ENCODE data around the gene QRICH1.

QRICH1 gene

DNA sequence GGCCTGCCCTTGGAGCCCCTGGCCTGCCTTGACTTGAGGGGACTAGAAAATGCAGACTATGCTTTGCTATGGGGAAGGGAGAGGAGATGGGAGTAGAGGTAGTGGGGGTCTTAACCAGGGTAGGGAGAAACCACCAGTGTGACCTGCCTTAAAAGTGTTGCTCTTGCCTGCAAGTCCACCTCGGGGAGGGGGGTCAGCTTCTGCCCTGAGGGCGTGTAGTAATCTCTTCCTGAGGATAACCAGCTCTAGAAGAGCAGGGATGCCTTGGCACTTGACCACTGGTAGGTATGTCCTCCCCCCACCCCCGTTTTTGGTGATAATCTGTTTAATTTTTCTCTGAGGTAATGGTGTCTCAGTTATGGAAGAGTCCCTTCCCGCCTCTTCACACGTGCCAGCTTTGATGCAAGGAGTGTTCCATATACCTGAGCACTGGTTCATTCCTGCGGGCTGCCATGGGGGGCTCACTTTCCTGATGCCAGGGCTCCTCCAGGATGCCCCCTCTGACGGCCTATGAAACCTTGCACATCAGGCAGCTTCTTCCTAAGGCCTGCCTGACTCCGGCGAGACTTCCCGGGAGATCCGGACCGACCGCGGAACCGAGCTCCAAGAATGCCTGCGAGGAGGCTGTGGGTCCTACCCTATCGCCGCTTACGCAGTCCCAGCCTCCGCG lies 104.6 kb downstream of the QRICH1 start:
- Histone ChIP-seq H3K79me1 (ENCODE audit: low read length) (peaks cover 10% of the 10 kb centered on the region), H3K4ac (ENCODE audit: low read depth, low read length) (no peak overlapping the region), H2BK120ac (ENCODE audit: insufficient read depth, low read length, poor library complexity) (peak overlapping the region; percentile 41), H3K23ac (ENCODE audit: low read length) (no peak overlapping the region), H3K27ac (ENCODE audit: low read depth, low read length) (peak overlapping the region; percentile 82), H3K18ac (ENCODE audit: low read length) (peak overlapping the region; percentile 47), H3K4me3 (ENCODE audit: low read depth, low read length) (peak overlapping the region; percentile 78), H2BK12ac (ENCODE audit: low read length) (peak overlapping the region; percentile 51), H4K8ac (ENCODE audit: low read depth, low read length) (peak overlapping the region; percentile 66), H4K12ac (ENCODE audit: low read depth, low read length) (peak overlapping the region; percentile 46), H3K27me3 (ENCODE audit: insufficient read depth, low read length) (no peaks in the 10 kb centered on the region), H3K36me3 (ENCODE audit: control insufficient read depth in 1 of 2, insufficient read depth in 2 of 2, low read length in 2 of 2) (peaks cover 5 to 9% of the 10 kb centered on the region in 2 experiments), H3K4me1 (ENCODE audit: control insufficient read depth in 1 of 2, insufficient read depth in 2 of 2, low read length in 2 of 2) (peaks cover 13 to 15% of the 10 kb centered on the region in 2 experiments), H4K91ac (ENCODE audit: low read depth, low read length) (peak overlapping the region; percentile 41), H2BK5ac (ENCODE audit: low read depth, low read length, poor library complexity) (peak overlapping the region; percentile 59), H2AK5ac (ENCODE audit: low read length) (peak overlapping the region; percentile 44), H3K9me3 (ENCODE audit: insufficient read depth, low read depth, low read length) (no peaks in the 10 kb centered on the region), H3K4me2 (ENCODE audit: low read length) (peak overlapping the region; percentile 89), H2AFZ (ENCODE audit: insufficient read depth, low read length, poor library complexity) (no peak overlapping the region), H3K9ac (ENCODE audit: low read length) (peak overlapping the region; percentile 11), H3K14ac (ENCODE audit: low read length) (peak overlapping the region; percentile 54), H3K79me2 (ENCODE audit: control insufficient read depth, insufficient read depth, low read length, poor library complexity) (peaks cover 3% of the 10 kb centered on the region)
- no CpG with 5 or more reads among the region's 21 CpGs for WGBS (ENCODE audit: extremely low coverage, insufficient coverage, insufficient read length)
- DNase-seq, result no peak

DNA sequence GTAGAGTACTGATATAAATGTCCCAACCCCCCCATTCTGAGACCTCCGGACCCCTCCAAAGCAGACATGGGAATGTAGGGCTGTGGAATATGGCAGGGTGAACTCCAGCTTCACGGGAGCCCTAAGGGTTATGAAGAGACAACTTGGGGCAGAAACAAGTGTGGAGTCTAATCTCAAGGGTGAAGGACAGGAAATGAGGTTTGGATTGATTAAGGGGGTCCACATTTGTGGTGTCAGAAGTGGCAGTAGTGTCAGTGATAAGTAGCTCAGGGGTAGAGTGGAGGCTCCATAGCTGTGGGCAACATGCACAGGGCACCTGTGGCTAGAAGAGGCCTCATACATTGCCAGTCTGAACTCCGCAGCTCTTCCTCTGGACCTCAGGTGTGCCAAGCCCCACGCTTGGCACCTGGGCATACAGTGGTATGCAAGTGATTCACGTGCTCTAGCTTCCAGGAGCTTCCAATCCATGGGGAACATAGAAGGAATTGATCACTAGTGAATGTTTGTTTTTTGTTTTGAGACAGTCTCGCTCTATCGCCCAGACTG lies 108.0 kb downstream of the QRICH1 start:
- Histone ChIP-seq H3K9ac (ENCODE audit: low read length) (peak overlapping the region; percentile 28), H4K8ac (ENCODE audit: low read depth, low read length) (no peak overlapping the region), H3K36me3 (ENCODE audit: control insufficient read depth in 1 of 2, insufficient read depth in 2 of 2, low read length in 2 of 2) (peaks cover 24 to 34% of the 10 kb centered on the region in 2 experiments), H2BK5ac (ENCODE audit: low read depth, low read length, poor library complexity) (no peak overlapping the region), H3K27ac (ENCODE audit: low read depth, low read length) (no peak overlapping the region), H3K79me1 (ENCODE audit: low read length) (peaks cover 10% of the 10 kb centered on the region), H3K9me3 (ENCODE audit: insufficient read depth, low read depth, low read length) (no peaks in the 10 kb centered on the region), H2BK12ac (ENCODE audit: low read length) (no peak overlapping the region), H3K14ac (ENCODE audit: low read length) (no peak overlapping the region), H2BK120ac (ENCODE audit: insufficient read depth, low read length, poor library complexity) (no peak overlapping the region), H3K4me1 (ENCODE audit: control insufficient read depth in 1 of 2, insufficient read depth in 2 of 2, low read length in 2 of 2) (peaks cover 11 to 13% of the 10 kb centered on the region in 2 experiments), H3K4ac (ENCODE audit: low read depth, low read length) (no peak overlapping the region), H3K18ac (ENCODE audit: low read length) (no peak overlapping the region), H4K91ac (ENCODE audit: low read depth, low read length) (no peak overlapping the region), H3K4me2 (ENCODE audit: low read length) (no peak overlapping the region), H3K23ac (ENCODE audit: low read length) (no peak overlapping the region), H3K27me3 (ENCODE audit: insufficient read depth, low read length) (no peaks in the 10 kb centered on the region), H2AK5ac (ENCODE audit: low read length) (no peak overlapping the region), H3K4me3 (ENCODE audit: low read depth, low read length) (no peak overlapping the region), H3K79me2 (ENCODE audit: control insufficient read depth, insufficient read depth, low read length, poor library complexity) (peaks cover 3% of the 10 kb centered on the region), H4K12ac (ENCODE audit: low read depth, low read length) (no peak overlapping the region), H2AFZ (ENCODE audit: insufficient read depth, low read length, poor library complexity) (no peak overlapping the region)
- WGBS (ENCODE audit: extremely low coverage, insufficient coverage, insufficient read length), result no CpG with 5 or more reads among the region's 7 CpGs
- no peak for DNase-seq

DNA sequence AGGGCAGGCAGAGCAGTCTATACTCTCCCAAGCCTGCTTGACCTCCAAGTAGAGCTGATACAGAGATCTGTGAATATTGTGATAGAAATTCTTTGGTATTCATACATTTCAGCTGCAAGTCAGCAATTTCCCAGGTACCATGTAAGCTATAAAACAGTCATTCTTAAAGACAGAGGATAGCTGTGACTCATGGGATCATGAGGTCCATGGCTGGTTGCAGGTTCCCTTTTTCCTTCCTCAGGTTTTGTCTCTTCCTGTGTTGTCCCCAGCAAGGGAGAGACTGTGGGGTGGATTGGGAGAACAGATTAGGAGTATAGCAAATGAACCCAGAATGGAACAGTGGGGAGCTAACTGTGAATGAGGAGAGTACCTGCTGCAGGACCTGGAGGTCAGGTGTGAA lies 109.2 kb downstream of the QRICH1 start:
- H3K36me3 ChIP-seq (ENCODE audit: control insufficient read depth in 1 of 2, insufficient read depth in 2 of 2, low read length in 2 of 2), result peaks cover 32 to 43% of the 10 kb centered on the region in 2 experiments
- no peak overlapping the region for H3K18ac ChIP-seq (ENCODE audit: low read length)
- H4K8ac ChIP-seq (ENCODE audit: low read depth, low read length), result no peak overlapping the region
- H3K9me3 ChIP-seq (ENCODE audit: insufficient read depth, low read depth, low read length), result no peaks in the 10 kb centered on the region
- H2AK5ac ChIP-seq (ENCODE audit: low read length), result no peak overlapping the region
- no peak overlapping the region for H3K23ac ChIP-seq (ENCODE audit: low read length)
- H3K14ac ChIP-seq (ENCODE audit: low read length), result no peak overlapping the region
- H3K4me3 ChIP-seq (ENCODE audit: low read depth, low read length), result no peak overlapping the region
- no peaks in the 10 kb centered on the region for H3K79me2 ChIP-seq (ENCODE audit: control insufficient read depth, insufficient read depth, low read length, poor library complexity)
- H3K4ac ChIP-seq (ENCODE audit: low read depth, low read length), result no peak overlapping the region
- no peak overlapping the region for H3K4me2 ChIP-seq (ENCODE audit: low read length)
- H3K79me1 ChIP-seq (ENCODE audit: low read length), result peaks cover 4% of the 10 kb centered on the region
- H2BK12ac ChIP-seq (ENCODE audit: low read length), result no peak overlapping the region
- no peak overlapping the region for H3K27ac ChIP-seq (ENCODE audit: low read depth, low read length)
- no peak overlapping the region for H4K12ac ChIP-seq (ENCODE audit: low read depth, low read length)
- H2BK5ac ChIP-seq (ENCODE audit: low read depth, low read length, poor library complexity), result no peak overlapping the region
- no peak overlapping the region for H2BK120ac ChIP-seq (ENCODE audit: insufficient read depth, low read length, poor library complexity)
- no peak overlapping the region for H3K9ac ChIP-seq (ENCODE audit: low read length)
- no peak overlapping the region for H4K91ac ChIP-seq (ENCODE audit: low read depth, low read length)
- DNase-seq, result no peak
- H3K4me1 ChIP-seq (ENCODE audit: control insufficient read depth in 1 of 2, insufficient read depth in 2 of 2, low read length in 2 of 2), result peaks cover 6 to 7% of the 10 kb centered on the region in 2 experiments
- H3K27me3 ChIP-seq (ENCODE audit: insufficient read depth, low read length), result no peaks in the 10 kb centered on the region
- H2AFZ ChIP-seq (ENCODE audit: insufficient read depth, low read length, poor library complexity), result no peak overlapping the region

DNA sequence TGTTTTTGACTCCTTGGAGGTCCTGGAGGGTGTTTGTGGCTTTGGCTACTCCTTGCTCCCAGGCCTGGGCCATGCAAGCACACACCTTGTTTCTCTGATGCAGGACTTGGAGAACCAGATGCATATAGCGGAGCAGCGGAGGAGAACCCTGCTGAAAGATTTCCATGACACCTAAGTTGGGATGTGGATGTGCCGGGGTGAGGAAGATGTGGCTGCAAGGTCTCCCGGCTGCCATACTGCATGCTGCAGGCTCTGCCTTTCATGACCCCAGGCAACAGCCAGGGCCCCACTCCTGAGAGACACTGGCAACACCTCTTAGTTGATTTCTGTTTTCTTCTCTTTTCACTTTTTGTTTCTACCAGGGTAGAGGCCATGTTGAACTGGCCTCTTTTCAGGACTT lies 110.8 kb downstream of the QRICH1 start:
- no peak overlapping the region for H3K27ac ChIP-seq (ENCODE audit: low read depth, low read length)
- DNase-seq, result no peak
- H2BK12ac ChIP-seq (ENCODE audit: low read length), result no peak overlapping the region
- H2AK5ac ChIP-seq (ENCODE audit: low read length), result no peak overlapping the region
- no peak overlapping the region for H3K14ac ChIP-seq (ENCODE audit: low read length)
- no peaks in the 10 kb centered on the region for H3K27me3 ChIP-seq (ENCODE audit: insufficient read depth, low read length)
- H3K36me3 ChIP-seq (ENCODE audit: control insufficient read depth in 1 of 2, insufficient read depth in 2 of 2, low read length in 2 of 2), result peaks cover 37 to 54% of the 10 kb centered on the region in 2 experiments
- WGBS (ENCODE audit: extremely low coverage, insufficient coverage, insufficient read length), result no CpG with 5 or more reads among the region's 4 CpGs
- no peak overlapping the region for H3K18ac ChIP-seq (ENCODE audit: low read length)
- H3K79me1 ChIP-seq (ENCODE audit: low read length), result no peaks in the 10 kb centered on the region
- H3K4ac ChIP-seq (ENCODE audit: low read depth, low read length), result no peak overlapping the region
- no peak overlapping the region for H4K12ac ChIP-seq (ENCODE audit: low read depth, low read length)
- H3K9me3 ChIP-seq (ENCODE audit: insufficient read depth, low read depth, low read length), result no peaks in the 10 kb centered on the region
- H3K4me2 ChIP-seq (ENCODE audit: low read length), result no peak overlapping the region
- H2BK5ac ChIP-seq (ENCODE audit: low read depth, low read length, poor library complexity), result no peak overlapping the region
- peak overlapping the region; percentile 30 for H3K4me3 ChIP-seq (ENCODE audit: low read depth, low read length)
- H3K23ac ChIP-seq (ENCODE audit: low read length), result no peak overlapping the region
- no peak overlapping the region for H4K91ac ChIP-seq (ENCODE audit: low read depth, low read length)
- no peak overlapping the region for H4K8ac ChIP-seq (ENCODE audit: low read depth, low read length)
- no peak overlapping the region for H2AFZ ChIP-seq (ENCODE audit: insufficient read depth, low read length, poor library complexity)
- no peak overlapping the region for H2BK120ac ChIP-seq (ENCODE audit: insufficient read depth, low read length, poor library complexity)
- no peak overlapping the region for H3K9ac ChIP-seq (ENCODE audit: low read length)
- peaks cover 0 to 2% of the 10 kb centered on the region in 2 experiments for H3K4me1 ChIP-seq (ENCODE audit: control insufficient read depth in 1 of 2, insufficient read depth in 2 of 2, low read length in 2 of 2)
- H3K79me2 ChIP-seq (ENCODE audit: control insufficient read depth, insufficient read depth, low read length, poor library complexity), result no peaks in the 10 kb centered on the region
